GM15510 (cell line): ENCODE results near the gene PAFAH2.

ENCODE experiments used
- POLR2A ChIP-seq: IDR thresholded peaks from 3 replicates; pipeline ENCODE4 v1.6.1; 2011; ENCODE audit warnings: borderline replicate concordance; ENCODE audit not compliant: insufficient read length; ENCODE audit errors: extremely low read depth

PAFAH2 gene

GRCh38 chr1:26005434-26006105 lies 7.7 kb upstream of the PAFAH2 start:
- no peak for TF ChIP-seq POLR2A

- TF ChIP-seq POLR2A = no peak
Observed at GRCh38 chr1:26003756-26004155, 5.9 kb upstream of the PAFAH2 start.

- no peak for TF ChIP-seq POLR2A
Observed at GRCh38 chr1:26003262-26003661, 5.4 kb upstream of the PAFAH2 start.

- TF ChIP-seq POLR2A = no peak
Observed at GRCh38 chr1:25999041-25999800, 1.4 kb upstream of the PAFAH2 start.

GRCh38 chr1:25996966-25997827 lies 666 bp downstream of the PAFAH2 start:
- TF ChIP-seq POLR2A = no peak

- no peak for TF ChIP-seq POLR2A
Observed at GRCh38 chr1:25994402-25995150, 3.3 kb downstream of the PAFAH2 start.

GRCh38 chr1:25993197-25993951 lies 4.5 kb downstream of the PAFAH2 start:
- no peak for TF ChIP-seq POLR2A

- TF ChIP-seq POLR2A = no peak
Observed at GRCh38 chr1:25992689-25993171, 5.1 kb downstream of the PAFAH2 start.

- TF ChIP-seq POLR2A = no peak
Observed at GRCh38 chr1:25991937-25992688, 5.8 kb downstream of the PAFAH2 start.

GRCh38 chr1:25990702-25991395 lies 7.0 kb downstream of the PAFAH2 start:
- TF ChIP-seq POLR2A = no peak

- TF ChIP-seq POLR2A = no peak
Observed at GRCh38 chr1:25990251-25990650, 7.6 kb downstream of the PAFAH2 start.

- TF ChIP-seq POLR2A = no peak
Observed at GRCh38 chr1:25989440-25990234, 8.2 kb downstream of the PAFAH2 start.
